D341Med (cell line): ENCODE measurements around the gene NTN4.
"Not testable (repeated sequence)": the region's sequence is repeated elsewhere in the genome, so short reads cannot be mapped to it uniquely, and the experiment has no call there.

ENCODE experiments used
- DNase-seq: peaks from one replicate; pipeline ENCODE4 v3.0.0; 2012; ENCODE audit warnings: low spot score

Gene NTN4

DNA sequence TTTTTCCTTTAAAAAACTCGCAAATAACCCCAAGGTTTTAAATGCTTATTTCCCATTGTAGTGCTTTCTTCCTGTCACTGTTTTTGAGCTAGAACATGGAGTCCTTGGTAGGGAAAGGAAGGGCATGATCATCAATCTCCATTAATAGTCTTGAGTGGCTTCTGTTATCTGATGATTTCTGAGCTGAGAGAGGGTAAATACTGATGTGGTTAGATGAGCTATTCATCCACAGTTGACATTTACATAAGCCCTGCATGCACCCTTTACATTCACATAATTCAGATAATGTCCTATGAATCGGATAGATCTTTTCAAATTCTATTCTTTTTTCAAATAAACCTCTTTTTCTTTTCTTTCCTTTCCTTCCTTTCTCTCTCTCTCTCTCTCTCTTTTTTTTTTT, 81.4 kb downstream of the NTN4 start:
- DNase-seq: no peak

- no peak for DNase-seq
Measured at GRCh38 chr12:95705143-95705542, 85.4 kb downstream of the NTN4 start.

DNA sequence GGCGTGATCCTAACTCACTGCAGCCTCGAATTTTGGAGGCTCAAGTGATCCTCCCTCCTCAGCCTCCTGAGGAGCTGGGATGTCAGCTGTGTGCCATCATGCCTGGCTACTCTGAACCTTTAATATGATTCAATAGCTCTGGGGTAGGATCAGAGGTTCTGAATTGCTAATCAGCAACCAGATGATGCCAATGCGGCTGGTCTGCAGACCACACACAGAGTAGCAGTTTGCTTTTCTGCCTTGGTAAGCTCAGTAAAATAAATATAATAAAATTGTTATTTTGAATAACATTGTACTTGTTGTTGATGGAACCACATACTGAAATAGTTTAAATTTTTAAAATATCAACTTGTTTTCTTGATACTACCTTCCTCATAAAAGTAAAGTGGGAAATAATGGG, 86.6 kb downstream of the NTN4 start:
- DNase-seq: no peak

GRCh38 chr12:95701722-95702418, 88.7 kb downstream of the NTN4 start:
- no peak for DNase-seq

- no peak for DNase-seq
Measured at GRCh38 chr12:95701275-95701674, 89.3 kb downstream of the NTN4 start.

DNA sequence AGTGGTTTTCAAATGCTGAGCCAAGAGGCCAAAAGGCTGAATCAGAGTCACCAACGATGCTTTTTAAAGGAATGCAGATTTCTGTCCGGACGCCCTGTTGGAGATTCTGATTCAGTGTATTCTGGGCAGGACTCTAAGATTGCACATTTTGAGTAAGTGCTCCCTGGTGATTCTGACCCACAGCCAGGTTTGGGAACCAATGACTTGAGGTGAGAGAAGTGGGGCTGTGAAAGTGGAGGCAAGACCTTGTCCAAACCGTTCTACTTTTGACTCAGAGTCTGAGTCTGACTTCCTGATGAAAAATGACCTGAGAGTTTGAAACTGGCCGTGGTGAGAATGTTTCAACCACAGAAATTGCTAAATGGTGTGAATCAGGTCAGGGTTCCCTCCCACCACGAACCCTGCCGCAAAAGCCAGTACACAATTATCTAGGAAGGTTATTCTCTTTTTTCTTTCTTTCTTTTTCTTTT, 90.2 kb downstream of the NTN4 start:
- DNase-seq: no peak

DNA sequence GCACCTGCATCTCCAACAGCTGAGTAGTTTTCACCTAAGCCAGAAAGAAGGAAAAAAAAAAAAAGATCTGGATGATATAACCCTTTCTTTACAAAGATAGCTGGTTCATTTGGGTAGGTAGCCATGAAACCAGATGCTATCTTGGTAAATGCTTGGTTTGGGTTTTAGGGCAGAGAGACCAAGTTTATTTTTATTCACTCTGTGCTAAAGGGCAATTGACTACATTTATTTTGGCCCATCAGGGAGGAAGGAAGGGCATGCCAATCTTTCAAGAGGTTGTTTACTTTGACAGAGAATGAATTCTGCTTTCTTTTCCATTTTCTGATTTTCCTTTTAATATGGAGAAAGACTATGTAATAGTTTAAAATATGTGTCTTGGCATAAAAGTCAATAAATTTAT, 91.0 kb downstream of the NTN4 start:
- no peak for DNase-seq

DNA sequence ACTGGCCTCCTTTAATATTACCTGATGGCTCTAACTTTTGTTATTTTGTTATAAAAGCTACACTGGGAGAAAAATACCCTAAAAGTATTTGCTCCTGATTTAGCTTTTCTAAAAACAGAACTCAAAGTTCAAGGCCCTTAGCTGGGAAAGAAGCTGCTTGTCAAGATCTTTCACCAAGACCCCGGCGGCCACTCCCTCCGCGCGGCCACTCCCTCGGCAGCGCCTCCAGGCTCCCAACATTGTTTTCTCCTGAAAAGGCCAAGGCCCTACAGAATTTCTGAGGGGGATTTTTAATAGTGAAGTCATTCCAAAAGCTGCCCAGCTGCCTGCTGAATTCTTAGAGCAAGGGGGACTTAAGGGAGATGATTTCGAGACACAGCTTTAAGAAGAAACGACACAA, 96.4 kb downstream of the NTN4 start:
- no peak for DNase-seq

GRCh38 chr12:95693689-95694088, 96.9 kb downstream of the NTN4 start:
- no peak for DNase-seq

DNA sequence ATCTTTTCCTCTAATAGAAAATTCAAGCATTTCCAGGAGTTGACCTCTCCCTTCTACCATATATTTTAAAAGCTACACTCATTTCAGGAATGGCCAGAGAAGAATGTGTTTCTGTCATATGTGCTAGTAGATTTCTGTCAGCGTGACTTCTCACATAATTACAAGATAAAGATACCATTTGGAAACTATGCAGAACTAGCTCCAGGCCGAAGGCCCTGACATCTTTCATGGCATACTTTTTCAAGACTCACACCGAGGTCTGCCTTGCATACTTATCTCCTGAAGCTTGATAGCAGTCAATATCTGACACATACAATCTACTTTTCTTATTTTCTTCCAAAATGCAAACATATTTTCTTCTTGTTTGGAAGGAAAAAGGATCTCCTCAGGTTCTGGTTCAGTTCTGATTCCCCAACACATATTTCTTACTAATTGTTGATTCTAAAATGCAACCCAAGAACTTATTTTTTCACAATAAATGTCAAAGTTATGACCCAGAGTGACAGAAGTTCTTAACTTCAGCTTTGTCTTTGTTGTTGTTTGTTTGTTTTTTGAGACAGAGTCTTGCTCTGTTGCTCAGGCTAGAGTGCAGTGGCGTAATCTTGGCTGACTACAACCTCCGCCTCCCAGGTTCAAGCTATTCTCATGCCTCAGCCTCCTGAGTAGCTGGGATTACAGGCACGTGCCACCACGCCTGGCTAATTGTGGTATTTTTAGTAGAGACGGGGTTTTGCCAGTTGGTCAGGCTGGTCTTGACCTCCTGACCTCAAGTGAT, 99.5 kb downstream of the NTN4 start:
- no peak for DNase-seq

- no peak for DNase-seq
Measured at GRCh38 chr12:95687937-95688336, 102.6 kb downstream of the NTN4 start.

GRCh38 chr12:95683418-95683817, 107.1 kb downstream of the NTN4 start:
- DNase-seq: no peak

- no peak for DNase-seq
Measured at GRCh38 chr12:95681210-95681765, 109.3 kb downstream of the NTN4 start.

- DNase-seq: no peak
Measured at GRCh38 chr12:95678684-95679083, 111.9 kb downstream of the NTN4 start.

- not testable (repeated sequence) for DNase-seq
Measured at GRCh38 chr12:95677782-95678181, 112.8 kb downstream of the NTN4 start.

- peak; percentile 63 for DNase-seq
Measured at GRCh38 chr12:95674631-95675030, 115.9 kb downstream of the NTN4 start.

- DNase-seq: no peak
Measured at GRCh38 chr12:95674163-95674562, 116.4 kb downstream of the NTN4 start.

GRCh38 chr12:95673576-95673975, 117.0 kb downstream of the NTN4 start:
- no peak for DNase-seq

- no peak for DNase-seq
Measured at GRCh38 chr12:95672166-95672565, 118.4 kb downstream of the NTN4 start.

- no peak for DNase-seq
Measured at GRCh38 chr12:95671265-95671664, 119.3 kb downstream of the NTN4 start.

- no peak for DNase-seq
Measured at GRCh38 chr12:95663525-95663924, 127.0 kb downstream of the NTN4 start.

DNA sequence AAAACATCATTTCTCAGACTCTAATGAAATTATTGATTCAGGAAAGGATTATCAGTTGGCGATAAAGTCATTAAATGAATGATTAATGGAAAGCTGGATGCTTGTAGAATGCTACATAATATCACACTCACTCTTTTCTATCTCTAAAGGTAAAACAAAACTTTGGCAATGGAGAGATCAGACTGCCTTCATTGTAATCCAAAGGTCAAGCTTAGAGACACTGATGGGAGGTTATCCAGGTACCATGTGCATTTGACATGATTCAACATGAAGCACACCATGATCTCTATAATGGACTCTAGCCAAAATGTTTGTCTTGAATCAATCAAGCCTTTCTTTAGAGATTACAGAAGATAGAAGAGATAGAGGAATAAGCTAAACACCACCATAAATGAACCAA, 129.2 kb downstream of the NTN4 start:
- no peak for DNase-seq

GRCh38 chr12:95658386-95658785, 132.2 kb downstream of the NTN4 start:
- DNase-seq: no peak
